Ovary (tissue), 9 donors: ENCODE results near the gene KDELR3. TPM values are rescaled to one million over a fixed set of nuclear protein-coding genes. Genes with fewer than 3 reads are reported as not detected.

Source experiments
- DNase-seq, 5 donors: peaks; one replicate each; pipeline ENCODE4 v3.0.0-alpha.2; 2019 to 2020
- H3K27ac ChIP-seq, 2 donors: fragments of 200-600 bp; one replicate each; pipeline versions ENCODE4 v1.5.1 to v1.8.0; 2019 to 2022
- H3K27me3 ChIP-seq: fragments of 200-600 bp; one replicate; pipeline ENCODE4 v1.8.0; 2022
- H3K36me3 ChIP-seq: fragments of 200-600 bp; sonication (generic); one replicate; pipeline ENCODE4 v1.5.1; 2019
- H3K4me1 ChIP-seq: one replicate; pipeline ENCODE4 v1.8.1; 2013; ENCODE audit warnings: mild to moderate bottlenecking, moderate library complexity; ENCODE audit not compliant: insufficient read depth
- H3K4me3 ChIP-seq: fragments of 200-600 bp; sonication (generic); one replicate; pipeline ENCODE4 v1.5.1; 2017
- H3K9me3 ChIP-seq, 2 donors: fragments of 200-600 bp in 1 of 2; sonication (generic) in 1 of 2; one replicate each; pipeline versions ENCODE4 v1.5.1 to v1.8.1; 2013 to 2019; ENCODE audit warnings: mild to moderate bottlenecking in 1 of 2, moderate library complexity in 1 of 2
- EP300 ChIP-seq: sonication (generic); formaldehyde crosslinking; IDR thresholded peaks from one replicate; pipeline ENCODE4 v1.6.1; 2017; ENCODE audit warnings: antibody characterized with exemption
- POLR2A ChIP-seq: fragments of 450-650 bp; IDR thresholded peaks from one replicate; pipeline ENCODE4 v1.6.1; 2017; ENCODE audit warnings: antibody characterized with exemption, mild to moderate bottlenecking, moderate library complexity
- WGBS, 3 donors: extraction: QIAGEN DNeasy Blood & Tissue Kit in 1 of 3; methylation state at CpG; one replicate each; pipeline versions ENCODE4 v1.1.5 to v1.1.7; 2013 to 2017; 5-methylcytosine and 5-hydroxymethylcytosine counted together
- intact Hi-C, 4 donors: fragments of 100-400 bp; cut with DNase I; formaldehyde crosslinking; loops; one replicate each; pipeline versions ENCODE4 v1.11.0 to v1.15.1; 2022 to 2023
- polyA plus RNA-seq, 2 donors: library from polyadenylated mRNA; stranded (reverse); fragments of 200-250 nt in 1 of 2; fragments of 350-450 nt in 1 of 2; fragmentation: Illumina TruSeq in 1 of 2; extraction: RNeasy Lipid Tissue Mini Kit (QIAGEN cat#74804) in 1 of 2; gene quantifications; one replicate each; pipeline ENCODE4 v1.2.3, GENCODE V29; 2013 to 2014
- total RNA-seq, 7 donors: library from RNA; depleted of rRNA in 2 of 7; stranded (reverse); fragments of >200 nt in 2 of 7; fragmentation: NEBNext Ultra II Directional in 3 of 7; extraction: Animal tissue kit (Norgen Biotek cat#: 25700) in 3 of 7; gene quantifications; one replicate each; pipeline versions ENCODE4 v1.1.0 to v1.2.4, GENCODE V29; 2016 to 2023
- TF ChIP-seq, protein P1 (sequence below), 3 donors: fragments of 450-650 bp in 2 of 3; fragments of 200-600 bp in 1 of 3; IDR thresholded peaks; one replicate each; pipeline versions ENCODE4 v1.5.1 to v1.8.0; 2016 to 2022; ENCODE audit warnings: antibody characterized with exemption in 3 of 3, mild to moderate bottlenecking in 1 of 3
- donor health status: DM: no; HTN: no; CAD: no; lungs with moderate emphysema.
- donor health status: DM: no; HTN: no; CAD: no.
- donor health status: Bipolar disorder and iron deficiency.
- donor health status: DM: yes; HTN: yes; CAD: no.
- donor health status: DM: no; HTN: no; CAD: no.
- donor health status: DM: yes; HTN: yes; CAD: no.

KDELR3 gene
- total and polyA plus RNA-seq, 9 donors = 0.81 to 26.9 (median 2.4) TPM

- 87 to 91% (median 89%) methylated on average over 17 of the region's 17 CpGs for WGBS, 3 donors
- H3K36me3 ChIP-seq = no peaks in the 10 kb centered on the region
- intact Hi-C loops = no loop called here
- TF ChIP-seq POLR2A (no peak), EP300 (no peak)
- TF ChIP-seq, protein P1, sequence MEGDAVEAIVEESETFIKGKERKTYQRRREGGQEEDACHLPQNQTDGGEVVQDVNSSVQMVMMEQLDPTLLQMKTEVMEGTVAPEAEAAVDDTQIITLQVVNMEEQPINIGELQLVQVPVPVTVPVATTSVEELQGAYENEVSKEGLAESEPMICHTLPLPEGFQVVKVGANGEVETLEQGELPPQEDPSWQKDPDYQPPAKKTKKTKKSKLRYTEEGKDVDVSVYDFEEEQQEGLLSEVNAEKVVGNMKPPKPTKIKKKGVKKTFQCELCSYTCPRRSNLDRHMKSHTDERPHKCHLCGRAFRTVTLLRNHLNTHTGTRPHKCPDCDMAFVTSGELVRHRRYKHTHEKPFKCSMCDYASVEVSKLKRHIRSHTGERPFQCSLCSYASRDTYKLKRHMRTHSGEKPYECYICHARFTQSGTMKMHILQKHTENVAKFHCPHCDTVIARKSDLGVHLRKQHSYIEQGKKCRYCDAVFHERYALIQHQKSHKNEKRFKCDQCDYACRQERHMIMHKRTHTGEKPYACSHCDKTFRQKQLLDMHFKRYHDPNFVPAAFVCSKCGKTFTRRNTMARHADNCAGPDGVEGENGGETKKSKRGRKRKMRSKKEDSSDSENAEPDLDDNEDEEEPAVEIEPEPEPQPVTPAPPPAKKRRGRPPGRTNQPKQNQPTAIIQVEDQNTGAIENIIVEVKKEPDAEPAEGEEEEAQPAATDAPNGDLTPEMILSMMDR (IDR thresholded peaks at IDR 0.05) = no peak
- peaks cover 2% of the 10 kb centered on the region for H3K4me1 ChIP-seq
- H3K27me3 ChIP-seq = no peaks in the 10 kb centered on the region
- no peaks in the 10 kb centered on the region for H3K9me3 ChIP-seq
- no peak overlapping the region for H3K4me3 ChIP-seq
- DNase-seq = no peak
- H3K27ac ChIP-seq = no peak overlapping the region
Observed at GRCh38 chr22:38489142-38489541, 21.2 kb downstream of the KDELR3 start.

DNA sequence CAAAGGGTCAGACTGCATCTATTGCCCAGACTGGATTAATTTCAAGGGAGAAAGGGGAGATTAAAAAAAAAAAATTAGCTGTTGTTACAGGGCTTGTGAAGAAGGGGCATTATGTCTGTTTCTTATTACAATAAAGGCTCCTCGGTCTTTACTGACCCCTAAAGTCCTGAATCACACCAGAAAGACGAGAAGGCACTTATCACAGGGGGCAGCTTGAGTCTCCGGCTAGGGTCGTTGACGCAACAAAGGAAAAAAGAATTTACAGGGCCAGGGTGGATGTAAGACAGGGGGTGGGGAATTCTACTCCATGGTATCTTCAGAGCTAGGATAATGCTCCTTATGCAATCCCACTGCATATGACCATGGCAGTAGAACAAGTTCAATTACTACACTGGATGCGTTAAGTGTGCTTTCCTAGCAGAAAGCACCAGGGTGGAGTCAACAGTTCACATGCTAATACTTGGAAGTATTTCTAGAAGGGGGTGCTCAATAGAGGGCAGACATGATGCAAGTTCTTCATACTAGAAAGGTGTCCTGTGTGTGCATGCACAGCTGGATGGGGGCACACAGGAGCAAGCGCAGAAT is 21.8 kb downstream of the KDELR3 start:
- intact Hi-C loops = no loop called here
- Histone ChIP-seq H3K4me3 (no peak overlapping the region), H3K36me3 (no peaks in the 10 kb centered on the region), H3K4me1 (peaks cover 2% of the 10 kb centered on the region), H3K27ac (no peak overlapping the region), H3K27me3 (no peaks in the 10 kb centered on the region), H3K9me3 (no peaks in the 10 kb centered on the region)
- TF ChIP-seq POLR2A (no peak), EP300 (no peak)
- TF ChIP-seq, protein P1 (IDR thresholded peaks at IDR 0.05) = no peak
- no peak for DNase-seq
- 72 to 80% (median 74%) methylated on average over 7 of the region's 7 CpGs for whole genome bisulfite sequencing, 3 donors

- Histone ChIP-seq H3K27me3 (no peaks in the 10 kb centered on the region), H3K4me3 (no peak overlapping the region), H3K9me3 (no peaks in the 10 kb centered on the region), H3K36me3 (no peaks in the 10 kb centered on the region), H3K27ac (no peak overlapping the region), H3K4me1 (peaks cover 2% of the 10 kb centered on the region)
- 62 to 67% (median 66%) methylated on average over 2 of the region's 2 CpGs for WGBS, 3 donors
- intact Hi-C loops = no loop called here
- TF ChIP-seq, protein P1 (IDR thresholded peaks at IDR 0.05) = no peak
- no peak for TF ChIP-seq POLR2A
- no peak for TF ChIP-seq EP300
- DNase-seq = no peak
Observed at GRCh38 chr22:38490475-38490874, 22.6 kb downstream of the KDELR3 start.

DNA sequence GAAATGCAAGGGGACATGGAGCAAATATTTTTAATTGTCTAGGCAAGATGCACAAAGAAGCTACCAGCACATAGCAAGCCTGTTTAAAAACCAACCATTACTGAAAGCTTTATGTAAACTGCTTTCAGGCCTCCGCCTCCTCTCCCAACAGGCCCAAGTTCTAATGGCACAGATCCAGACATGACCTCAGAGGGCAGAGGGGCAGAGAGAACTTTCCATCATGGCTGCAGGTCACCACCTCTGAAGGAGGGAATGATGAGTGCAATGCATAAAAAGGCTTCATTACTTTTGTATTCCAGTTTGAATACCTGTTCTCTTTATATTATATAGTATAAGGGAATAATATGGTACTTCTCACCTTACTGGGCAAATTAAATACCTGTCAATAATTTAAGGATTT is 23.0 kb downstream of the KDELR3 start:
- peak; percentile 58 to 72 (median 63) for DNase-seq
- no peaks in the 10 kb centered on the region for H3K9me3 ChIP-seq
- TF ChIP-seq POLR2A (no peak), EP300 (no peak)
- TF ChIP-seq, protein P1 (IDR thresholded peaks at IDR 0.05) = no peak
- no peak overlapping the region for H3K4me3 ChIP-seq
- H3K27me3 ChIP-seq = no peaks in the 10 kb centered on the region
- H3K4me1 ChIP-seq = peaks cover 2% of the 10 kb centered on the region
- 60 to 72% (median 67%) methylated on average over 1 of the region's 1 CpG for WGBS, 3 donors
- intact Hi-C loops = no loop called here
- H3K36me3 ChIP-seq = no peaks in the 10 kb centered on the region
- no peak overlapping the region for H3K27ac ChIP-seq
